ENCODE data around the gene KRTAP10-12.

The KRTAP10-12 gene

DNA sequence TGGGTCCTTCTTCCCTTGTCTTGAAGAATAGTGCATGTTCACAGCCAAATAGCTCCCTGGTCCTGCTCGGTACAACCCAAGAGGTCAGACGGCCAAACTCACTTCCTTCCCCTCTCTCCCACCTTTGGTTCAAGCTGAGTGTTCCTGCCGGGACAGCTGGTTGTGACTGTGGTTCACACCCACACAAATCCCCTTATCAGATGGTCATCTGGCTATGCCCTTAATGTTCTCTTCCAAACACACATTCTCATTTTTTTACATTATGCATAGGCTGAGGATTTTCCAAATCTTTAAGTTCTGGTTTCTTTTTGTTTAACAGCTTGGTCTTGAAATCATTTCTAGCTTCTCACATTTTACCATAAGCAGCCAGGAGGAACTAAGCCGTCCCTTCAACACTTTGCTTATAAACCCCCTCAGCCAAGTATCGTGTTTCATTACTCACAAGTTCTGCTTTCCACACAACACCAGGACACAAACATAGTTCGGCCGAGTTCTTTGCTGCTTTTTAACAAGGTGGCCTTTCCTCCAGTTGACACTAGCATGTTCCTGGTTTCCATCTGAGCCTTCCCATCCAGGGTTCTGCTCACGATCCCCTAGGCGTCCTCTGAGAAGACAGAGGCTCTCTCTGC is 34.1 kb downstream of the KRTAP10-12 start:
- CTCF ChIA-PET: interaction anchor here (1.0 kb wide), 1 partner anchor 11 kb away, joined by 4 read pairs; no protein-coding TSS in a partner anchor
- TF ChIP-seq, protein P1, sequence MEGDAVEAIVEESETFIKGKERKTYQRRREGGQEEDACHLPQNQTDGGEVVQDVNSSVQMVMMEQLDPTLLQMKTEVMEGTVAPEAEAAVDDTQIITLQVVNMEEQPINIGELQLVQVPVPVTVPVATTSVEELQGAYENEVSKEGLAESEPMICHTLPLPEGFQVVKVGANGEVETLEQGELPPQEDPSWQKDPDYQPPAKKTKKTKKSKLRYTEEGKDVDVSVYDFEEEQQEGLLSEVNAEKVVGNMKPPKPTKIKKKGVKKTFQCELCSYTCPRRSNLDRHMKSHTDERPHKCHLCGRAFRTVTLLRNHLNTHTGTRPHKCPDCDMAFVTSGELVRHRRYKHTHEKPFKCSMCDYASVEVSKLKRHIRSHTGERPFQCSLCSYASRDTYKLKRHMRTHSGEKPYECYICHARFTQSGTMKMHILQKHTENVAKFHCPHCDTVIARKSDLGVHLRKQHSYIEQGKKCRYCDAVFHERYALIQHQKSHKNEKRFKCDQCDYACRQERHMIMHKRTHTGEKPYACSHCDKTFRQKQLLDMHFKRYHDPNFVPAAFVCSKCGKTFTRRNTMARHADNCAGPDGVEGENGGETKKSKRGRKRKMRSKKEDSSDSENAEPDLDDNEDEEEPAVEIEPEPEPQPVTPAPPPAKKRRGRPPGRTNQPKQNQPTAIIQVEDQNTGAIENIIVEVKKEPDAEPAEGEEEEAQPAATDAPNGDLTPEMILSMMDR (conservative IDR thresholded peaks at IDR 0.05; ENCODE audit: low read depth): no peak
- no peak for DNase-seq (ENCODE audit: low spot score)
- H3K27ac ChIP-seq: no peak overlapping the region
- POLR2A ChIA-PET (ENCODE audit: low non-redundant PET): interaction anchor here (0.6 kb wide), 1 partner anchor 279 kb away, joined by 3 read pairs; no protein-coding TSS in a partner anchor

DNA sequence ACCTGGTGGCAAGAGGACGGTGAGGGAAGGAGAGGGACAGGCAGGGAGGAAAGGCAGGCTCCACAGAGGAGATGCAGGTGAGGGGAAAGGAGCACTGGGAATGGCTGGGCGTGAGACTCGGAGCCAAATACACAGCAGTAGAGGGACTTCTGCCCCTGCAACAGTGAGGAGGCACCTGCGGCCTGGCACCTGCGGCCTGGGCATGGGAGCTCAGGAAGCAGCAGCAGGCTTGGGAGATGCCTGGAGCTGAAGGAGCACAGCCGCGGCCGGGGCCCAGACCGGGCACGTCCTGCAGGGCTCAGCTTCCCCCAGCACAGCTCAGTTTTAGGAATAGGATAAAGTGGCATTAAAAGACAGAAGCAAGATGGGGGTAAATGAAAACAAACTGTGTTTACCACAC is 35.3 kb downstream of the KRTAP10-12 start:
- H3K27ac ChIP-seq: no peak overlapping the region
- POLR2A ChIA-PET (ENCODE audit: low non-redundant PET): no interaction called here
- CTCF ChIA-PET: no interaction called here
- no peak for DNase-seq (ENCODE audit: low spot score)
- TF ChIP-seq, protein P1 (conservative IDR thresholded peaks at IDR 0.05; ENCODE audit: low read depth): no peak

DNA sequence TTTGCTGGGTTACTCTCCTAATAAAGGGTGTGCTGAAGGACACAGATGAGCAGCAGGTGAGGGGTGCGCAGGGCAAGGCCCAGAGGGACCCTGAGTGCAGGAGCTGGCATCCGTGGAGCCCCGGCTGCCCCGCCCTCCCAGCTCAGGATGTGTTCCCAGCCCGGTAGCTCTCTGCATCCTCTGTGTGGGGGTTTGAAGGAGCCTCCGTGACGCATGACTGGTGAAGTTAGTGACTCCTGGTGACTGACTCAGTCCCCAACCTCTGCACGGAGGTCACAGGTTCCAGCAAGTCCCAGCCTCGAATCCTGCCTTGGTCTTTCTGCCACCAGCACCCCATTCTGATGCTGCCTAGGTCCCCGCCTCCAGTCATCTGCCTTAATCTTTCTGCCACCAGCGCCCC is 36.0 kb downstream of the KRTAP10-12 start:
- TF ChIP-seq, protein P1 (conservative IDR thresholded peaks at IDR 0.05; ENCODE audit: low read depth): no peak
- ChIA-PET POLR2A (ENCODE audit: low non-redundant PET) (no interaction called here), CTCF (interaction anchor here (0.7 to 0.9 kb wide), 2 partner anchors 9 to 60 kb away, joined by 4 to 5 read pairs; no protein-coding TSS in a partner anchor)
- no peak overlapping the region for H3K27ac ChIP-seq
- DNase-seq (ENCODE audit: low spot score): no peak

DNA sequence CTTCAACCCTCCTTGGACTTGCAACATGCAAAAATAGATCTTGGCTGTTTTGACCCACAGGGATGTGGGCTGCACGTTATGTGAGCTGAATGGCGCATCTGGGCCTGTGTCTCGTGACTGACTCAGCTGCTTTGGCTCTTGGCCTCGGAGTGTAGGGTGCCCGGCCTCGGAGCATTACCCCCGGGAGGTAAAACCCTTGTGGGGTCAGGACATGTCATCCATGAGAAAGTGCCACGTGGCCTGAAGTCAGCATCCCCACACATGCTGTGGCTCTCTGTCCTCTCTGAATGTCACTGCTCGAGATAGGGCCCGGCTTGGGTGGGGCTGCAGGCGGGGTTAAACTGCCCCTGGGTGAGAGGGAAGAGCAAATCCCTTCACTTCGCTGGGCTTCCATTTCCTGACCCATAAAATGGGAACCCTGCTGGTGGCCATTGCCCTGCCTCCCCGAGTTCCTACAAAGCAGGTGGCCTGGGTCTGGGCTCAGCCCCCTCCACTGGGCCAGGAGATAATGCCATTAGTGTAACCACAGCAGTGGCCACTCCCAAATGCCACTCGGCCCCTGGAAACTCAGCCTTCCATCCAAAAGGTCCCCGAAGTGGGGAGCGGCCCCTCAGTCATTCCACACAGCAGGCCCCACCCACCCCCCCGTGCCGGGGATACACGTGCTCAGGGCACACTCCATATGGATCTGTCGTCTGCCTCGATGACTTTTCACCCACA is 37.2 kb downstream of the KRTAP10-12 start:
- POLR2A ChIA-PET (ENCODE audit: low non-redundant PET): no interaction called here
- CTCF ChIA-PET: interaction anchor here (0.7 kb wide), 1 partner anchor 16 kb away, joined by 10 read pairs; no protein-coding TSS in a partner anchor
- no peak overlapping the region; the same call in 1 of the 2 replicates for H3K27ac ChIP-seq
- DNase-seq (ENCODE audit: low spot score): no peak
- TF ChIP-seq, protein P1 (conservative IDR thresholded peaks at IDR 0.05; ENCODE audit: low read depth): no peak

DNA sequence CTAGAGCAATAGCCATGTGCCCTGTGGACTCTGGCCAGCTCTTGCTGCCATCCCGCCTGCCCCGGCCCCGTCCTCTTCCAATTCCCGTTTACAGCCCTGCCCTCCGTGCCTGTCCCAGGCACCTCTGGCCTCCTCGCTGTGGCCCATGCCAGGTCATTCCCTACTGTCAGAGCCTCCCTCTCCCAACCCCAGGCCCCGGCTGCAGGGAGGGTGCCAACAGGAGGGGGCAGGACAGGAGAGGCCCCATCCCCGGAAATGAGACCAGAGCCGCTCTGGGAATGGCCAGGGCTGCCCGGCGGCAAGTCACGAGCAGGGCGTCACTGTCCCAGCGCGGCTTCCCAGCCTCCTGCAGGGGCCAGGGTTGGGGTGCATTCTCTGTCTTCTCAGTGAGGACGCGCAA is 37.9 kb downstream of the KRTAP10-12 start:
- ChIA-PET CTCF (no interaction called here), POLR2A (ENCODE audit: low non-redundant PET) (no interaction called here)
- H3K27ac ChIP-seq: no peak overlapping the region
- TF ChIP-seq, protein P1 (conservative IDR thresholded peaks at IDR 0.05; ENCODE audit: low read depth): no peak
- no peak for DNase-seq (ENCODE audit: low spot score)

DNA sequence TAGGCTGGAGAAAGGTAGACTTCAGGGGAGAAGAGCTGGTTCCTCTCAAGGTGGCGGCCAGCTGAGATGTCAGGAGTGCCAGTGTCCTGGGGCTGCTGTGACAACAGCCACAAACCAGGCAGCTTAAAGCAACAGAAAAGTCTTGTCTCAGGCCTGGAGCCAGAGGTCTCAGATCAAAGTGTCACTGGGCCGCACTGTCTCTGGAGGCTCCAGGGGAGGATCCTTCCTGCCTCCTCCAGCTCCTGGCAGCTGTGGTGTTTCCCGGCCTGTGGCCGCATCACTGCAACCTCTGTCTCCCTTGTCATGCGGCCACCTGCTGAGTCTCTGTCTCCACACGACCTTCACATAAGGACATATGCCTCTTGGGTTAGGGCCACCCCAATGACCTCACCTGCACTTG is 38.8 kb downstream of the KRTAP10-12 start:
- H3K27ac ChIP-seq: no peak overlapping the region
- ChIA-PET CTCF (no interaction called here), POLR2A (ENCODE audit: low non-redundant PET) (no interaction called here)
- DNase-seq (ENCODE audit: low spot score): no peak
- TF ChIP-seq, protein P1 (conservative IDR thresholded peaks at IDR 0.05; ENCODE audit: low read depth): no peak
